GM19240 (cell line): ENCODE results near the gene KRTAP9-7.
"Not testable (repeated sequence)": the region's sequence is repeated elsewhere in the genome, so short reads cannot be mapped to it uniquely, and the experiment has no call there.

Experiments used
- DNase-seq: peaks from one replicate; pipeline ENCODE4 v3.0.0; 2011; ENCODE audit warnings: low spot score; ENCODE audit not compliant: insufficient read length

The KRTAP9-7 gene

DNA sequence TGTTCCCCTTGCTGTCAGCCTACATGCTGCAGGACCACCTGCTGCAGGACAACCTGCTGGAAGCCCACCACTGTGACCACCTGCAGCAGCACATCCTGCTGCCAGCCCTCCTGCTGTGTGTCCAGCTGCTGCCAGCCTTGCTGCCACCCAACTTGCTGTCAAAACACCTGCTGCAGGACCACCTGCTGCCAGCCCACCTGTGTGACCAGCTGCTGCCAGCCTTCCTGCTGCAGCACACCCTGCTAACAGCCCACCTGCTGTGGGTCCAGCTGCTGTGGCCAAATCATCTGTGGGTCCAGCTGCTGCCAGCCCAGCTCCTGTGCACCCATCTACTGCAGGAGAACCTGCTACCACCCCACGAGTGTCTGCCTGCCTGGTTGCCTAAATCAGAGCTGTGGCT, 4.2 kb upstream of the KRTAP9-7 start:
- DNase-seq: not testable (repeated sequence)

- no peak for DNase-seq
Measured at GRCh38 chr17:41271858-41272257, 3.6 kb upstream of the KRTAP9-7 start.

DNA sequence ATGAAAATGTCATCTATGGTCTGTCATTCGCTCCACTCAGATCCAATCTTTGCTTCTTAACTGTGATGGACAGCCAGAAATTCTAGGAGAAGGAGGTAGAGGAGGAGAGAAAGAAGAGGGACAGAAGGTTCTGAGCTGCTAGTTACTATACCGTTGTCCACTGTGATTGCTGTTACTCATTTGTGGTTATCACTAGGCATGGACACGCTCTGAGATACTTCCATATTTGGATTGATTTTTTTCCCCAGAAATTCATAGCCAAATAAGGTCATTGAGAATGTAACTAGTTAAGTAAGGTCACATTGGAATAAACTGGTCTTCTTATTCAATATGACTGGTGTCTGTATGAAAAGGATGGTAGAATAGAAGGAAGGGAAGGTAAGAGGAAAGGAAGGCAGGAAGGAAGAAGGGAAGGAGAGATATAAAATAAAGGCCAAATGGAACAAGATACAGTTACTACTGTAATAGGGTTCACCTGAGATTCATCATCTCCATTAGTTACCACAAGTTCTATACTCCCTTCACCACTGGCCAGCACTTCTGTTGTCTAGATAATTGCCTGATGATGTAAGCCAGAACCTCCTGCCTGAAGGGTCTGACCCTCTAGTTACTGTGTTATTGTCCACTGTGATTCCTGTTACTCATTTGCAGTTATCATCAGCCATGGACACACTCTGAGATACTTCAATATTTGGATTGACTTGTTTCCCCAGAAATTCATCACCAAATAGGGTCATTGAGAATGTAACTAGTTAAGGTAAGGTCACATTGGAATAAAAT, 2.9 kb downstream of the KRTAP9-7 start:
- DNase-seq: no peak

- DNase-seq: no peak
Measured at GRCh38 chr17:41284043-41284442, 8.5 kb downstream of the KRTAP9-7 start.

DNA sequence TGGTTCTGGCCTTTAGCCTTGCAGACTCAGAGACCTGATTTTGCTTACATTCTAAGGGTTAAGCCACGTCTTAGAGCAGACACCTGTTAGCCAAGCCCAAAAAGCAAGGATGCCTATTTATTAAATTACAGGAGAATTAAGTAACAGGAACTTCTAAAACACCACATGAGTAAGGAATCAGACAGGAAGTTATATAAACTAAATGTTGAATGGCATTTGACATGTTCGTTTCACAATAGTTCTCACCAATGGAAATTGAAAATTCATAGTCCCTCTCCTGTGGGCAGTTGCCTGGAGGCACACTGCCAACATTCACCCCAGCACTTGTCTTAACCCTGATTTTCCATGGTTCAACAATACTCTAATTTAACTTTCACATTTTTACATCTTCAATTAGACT, 9.0 kb downstream of the KRTAP9-7 start:
- no peak for DNase-seq

GRCh38 chr17:41287050-41287449, 11.6 kb downstream of the KRTAP9-7 start:
- no peak for DNase-seq

- DNase-seq: no peak
Measured at GRCh38 chr17:41294016-41294415, 18.5 kb downstream of the KRTAP9-7 start.

DNA sequence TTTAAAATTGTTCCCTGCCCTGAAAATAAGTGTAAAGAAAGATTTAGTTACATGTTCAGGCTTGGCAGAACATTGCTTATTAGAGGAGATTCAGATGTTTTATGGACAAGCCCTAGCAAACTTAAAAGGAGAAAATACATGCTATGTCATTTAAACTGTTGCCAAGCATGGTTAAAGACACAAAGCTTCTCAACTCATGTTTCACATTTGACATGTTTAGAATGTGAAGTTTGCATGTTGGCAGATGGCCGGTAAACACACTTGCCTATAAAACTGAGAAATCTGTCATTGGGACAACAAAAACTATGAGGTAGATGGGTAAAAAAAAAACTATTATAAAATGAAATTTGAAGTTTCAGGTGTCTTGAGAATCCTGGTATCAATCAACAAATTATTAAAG, 21.3 kb downstream of the KRTAP9-7 start:
- no peak for DNase-seq

DNA sequence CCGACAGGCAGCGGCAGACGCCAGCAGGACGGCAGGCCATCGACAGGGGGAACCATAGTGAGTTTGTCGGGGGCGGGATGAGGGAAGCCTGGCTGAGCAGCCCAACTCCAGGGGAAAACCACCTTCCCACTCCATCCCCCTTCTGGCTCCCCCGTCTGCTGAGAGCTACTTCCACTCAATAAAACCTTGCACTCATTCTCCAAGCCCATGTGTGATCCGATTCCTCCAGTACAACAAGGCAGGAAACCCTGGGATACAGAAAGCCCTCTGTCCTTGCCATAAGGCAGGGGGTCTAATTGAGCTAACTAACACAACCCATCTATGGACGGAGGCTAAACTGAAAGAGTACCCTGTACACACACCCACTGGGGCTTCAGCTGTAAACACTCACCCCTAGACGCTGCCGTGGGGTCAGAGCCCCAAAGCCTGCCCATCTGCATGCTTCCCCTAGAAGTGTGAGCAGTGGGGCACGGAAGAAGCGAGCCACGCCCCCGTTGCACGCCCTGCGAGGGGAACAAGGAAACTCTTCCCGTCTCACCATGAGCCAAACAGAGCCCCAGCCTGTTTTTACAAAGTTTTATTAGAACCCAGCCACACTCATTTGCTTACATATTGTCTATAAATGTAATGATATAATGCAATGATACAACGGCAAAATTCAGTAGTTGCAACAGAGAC, 23.1 kb downstream of the KRTAP9-7 start:
- no peak for DNase-seq

- DNase-seq: no peak
Measured at GRCh38 chr17:41301204-41301790, 25.8 kb downstream of the KRTAP9-7 start.

DNA sequence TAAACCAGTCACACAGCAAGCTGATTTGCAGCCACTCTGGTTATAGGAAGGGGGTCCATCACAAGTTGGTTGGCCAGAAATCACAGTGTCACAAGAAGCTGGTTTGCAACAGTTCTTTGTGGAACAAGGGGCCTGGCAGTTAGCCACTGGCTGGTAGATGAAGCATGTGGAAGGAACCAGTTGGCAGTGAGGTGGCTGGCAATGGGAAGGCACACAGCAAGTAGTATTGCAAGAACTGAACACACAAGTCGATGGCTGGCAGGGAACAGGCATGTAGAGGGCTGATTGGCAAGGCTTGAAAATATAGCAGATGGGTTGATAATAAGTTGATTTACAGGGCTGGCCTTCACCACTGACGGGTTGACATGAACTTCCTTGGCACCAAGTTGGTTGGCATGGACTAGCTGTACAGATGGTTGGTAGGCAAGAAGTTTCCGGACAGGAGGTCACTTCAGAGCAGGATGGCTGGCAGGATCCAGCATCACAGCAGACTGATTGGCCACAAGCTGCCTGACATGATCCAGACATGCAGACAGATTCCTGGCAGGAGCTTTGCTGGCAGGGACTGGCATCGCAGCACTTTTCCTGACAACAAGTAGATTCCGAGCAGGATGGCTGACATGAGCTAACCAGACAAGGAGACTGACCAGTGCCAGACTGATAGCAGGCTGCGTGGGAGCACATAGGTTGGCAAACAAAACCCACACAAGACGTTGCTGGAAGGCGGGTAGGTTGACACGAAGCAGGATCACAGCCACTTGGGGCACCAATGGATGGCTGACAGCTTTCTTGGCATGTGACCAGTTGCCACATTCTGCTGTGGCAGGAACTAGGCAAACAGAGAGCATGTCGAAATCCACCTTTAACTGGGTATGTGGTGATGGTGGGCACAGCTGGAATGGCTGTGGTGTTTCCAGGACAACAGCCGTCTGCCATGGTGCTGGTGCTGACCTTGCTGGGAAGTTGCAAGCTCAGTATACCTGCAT, 26.7 kb downstream of the KRTAP9-7 start, which contains the start of gene KRTAP29-1:
Gene KRTAP29-1 (minus strand): TSS at position 936 of the 986 bp plus-strand sequence. CDS start 0 bp downstream, at position 936.
- no peak for DNase-seq

GRCh38 chr17:41302981-41303380, 27.5 kb downstream of the KRTAP9-7 start:
- no peak for DNase-seq

DNA sequence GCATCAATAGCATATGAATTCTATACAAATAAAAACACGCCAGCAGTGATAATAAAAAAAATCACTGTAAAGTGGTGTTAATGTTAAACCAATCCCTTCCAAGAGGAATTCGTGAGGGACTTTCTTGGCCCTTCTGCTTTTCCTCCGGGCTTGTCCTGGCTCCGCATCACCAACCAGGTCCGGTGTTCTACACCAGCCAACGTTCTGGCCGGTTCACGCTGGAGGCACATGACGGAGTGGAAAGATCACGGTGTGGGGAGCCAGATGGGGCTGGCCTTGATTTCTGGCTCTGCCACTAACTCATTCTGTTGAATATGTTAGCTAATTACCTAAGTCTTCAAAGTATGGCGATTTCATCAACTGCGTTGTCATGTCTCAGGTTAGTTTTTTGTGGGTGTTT, 28.6 kb downstream of the KRTAP9-7 start:
- no peak for DNase-seq

DNA sequence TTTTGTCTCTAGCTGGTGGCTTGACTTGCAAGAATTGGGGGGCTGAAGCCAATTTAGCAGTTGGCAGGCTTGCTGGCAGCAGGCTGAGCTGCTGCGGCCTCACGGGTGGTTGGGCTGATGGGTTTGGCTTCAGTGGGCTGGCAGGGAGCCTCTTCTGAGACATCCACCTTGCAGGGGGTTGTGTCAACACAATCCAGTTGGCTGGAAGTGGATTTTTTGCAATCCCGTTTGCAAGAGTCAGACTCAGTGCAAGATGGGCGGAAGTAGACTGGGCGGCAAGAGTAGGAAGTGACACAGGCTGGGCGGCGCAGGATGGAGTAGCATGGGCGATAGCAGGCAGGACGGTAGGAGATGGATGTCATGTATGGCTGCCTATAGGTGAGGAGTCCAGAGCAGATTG, 32.1 kb downstream of the KRTAP9-7 start:
- DNase-seq: no peak

GRCh38 chr17:41308251-41308917, 32.9 kb downstream of the KRTAP9-7 start:
- DNase-seq: no peak

DNA sequence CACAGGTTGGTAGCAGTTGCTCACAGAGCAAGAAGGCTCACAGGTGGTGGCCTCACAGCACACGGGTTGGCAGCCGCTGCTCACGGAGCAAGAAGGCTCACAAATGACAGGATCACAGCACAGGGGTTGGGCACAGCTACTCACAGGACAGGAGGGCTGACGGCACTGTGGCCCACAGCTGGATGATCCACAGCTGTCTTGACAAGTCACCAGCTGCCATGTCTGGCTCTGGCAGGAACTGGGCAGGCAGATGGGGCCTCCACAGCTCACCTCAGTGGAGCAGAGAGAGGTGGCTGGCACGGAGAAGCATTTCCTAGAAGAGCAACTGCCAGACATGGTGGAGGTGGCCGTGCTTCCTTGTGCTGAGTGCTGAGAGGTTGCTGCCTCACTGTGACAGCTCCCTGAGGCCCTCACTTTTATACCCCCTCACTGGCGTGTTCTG, 33.4 kb downstream of the KRTAP9-7 start, which contains the start of gene KRTAP16-1:
Gene KRTAP16-1 (minus strand): TSS at position 392 of the 442 bp plus-strand sequence. CDS start 56 bp downstream, at position 336.
- no peak for DNase-seq

- no peak for DNase-seq
Measured at GRCh38 chr17:41311111-41311510, 35.6 kb downstream of the KRTAP9-7 start.

GRCh38 chr17:41315204-41315794, 39.8 kb downstream of the KRTAP9-7 start, which contains the start of gene KRTAP17-1:
KRTAP17-1 (minus strand) TSS chr17:41315710; CDS start chr17:41315650, 60 bp downstream.
- no peak for DNase-seq

DNA sequence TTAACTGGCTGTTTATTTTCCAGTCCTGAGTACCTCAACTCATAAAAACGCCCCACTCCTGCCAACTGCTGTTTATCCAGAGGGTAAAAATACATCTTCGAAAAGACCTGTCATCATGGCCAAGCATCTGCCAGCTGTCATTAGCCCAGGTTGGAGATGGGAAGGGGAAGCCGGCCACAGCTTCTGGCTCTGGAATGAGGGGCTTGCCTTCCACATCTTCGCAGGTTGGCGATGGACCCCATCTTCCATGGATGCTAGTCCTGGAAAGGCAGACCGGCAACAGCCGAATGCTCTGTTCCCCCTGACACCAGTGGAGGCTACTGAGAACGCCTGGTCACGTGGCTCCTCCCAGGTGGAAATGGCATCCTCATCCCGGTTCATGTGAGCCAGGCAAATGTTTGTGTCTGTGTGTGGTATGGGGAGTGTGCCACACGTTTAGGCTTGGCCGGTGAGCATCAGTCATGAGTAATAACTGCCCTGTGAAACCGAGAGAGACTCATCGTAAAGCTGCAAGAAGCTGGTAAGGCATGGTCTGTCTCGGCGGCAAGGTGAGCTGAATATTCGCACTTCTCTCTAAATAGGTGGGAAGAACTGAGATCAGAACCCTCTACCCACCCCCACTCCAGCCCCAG, 40.4 kb downstream of the KRTAP9-7 start:
- no peak for DNase-seq
